Naive B cell (primary cell): ENCODE measurements around the gene POU3F1. TPM values are rescaled to one million over a fixed set of nuclear protein-coding genes. Genes with fewer than 3 reads are reported as not detected.

Source experiments
- ATAC-seq, 2 donors: fragments of 150-1000 bp; cut with Tn5 transposase; 2 replicates each; pipeline ENCODE4 v1.10.0; 2021; ENCODE audit warnings: low read depth in 2 of 2, mild to moderate bottlenecking in 2 of 2, moderate library complexity in 2 of 2
- DNase-seq: peaks from one replicate; pipeline ENCODE4 v3.0.0; 2022
- H3K27ac Mint-ChIP-seq, 6 donors: one replicate each; pipeline ENCODE4 v1.8.0; 2020 to 2022; ENCODE audit warnings: mild to moderate bottlenecking in 6 of 6, mixed read lengths in 6 of 6, moderate library complexity in 5 of 6, inconsistent platforms in 2 of 6
- H3K27me3 Mint-ChIP-seq, 3 donors: one replicate each; pipeline ENCODE4 v1.8.0; 2021 to 2022; ENCODE audit warnings: mixed read lengths in 3 of 3, mild to moderate bottlenecking in 1 of 3
- H3K36me3 Mint-ChIP-seq, 2 donors: one replicate each; pipeline ENCODE4 v1.8.0; 2020 to 2022; ENCODE audit warnings: mixed read lengths in 2 of 2, inconsistent platforms in 1 of 2, mild to moderate bottlenecking in 1 of 2
- H3K4me1 Mint-ChIP-seq, 3 donors: one replicate each; pipeline ENCODE4 v1.8.0; 2020 to 2022; ENCODE audit warnings: mixed read lengths in 3 of 3, inconsistent platforms in 1 of 3, mild to moderate bottlenecking in 1 of 3, moderate library complexity in 1 of 3
- H3K4me3 Mint-ChIP-seq, 8 donors: one replicate each; pipeline ENCODE4 v1.8.0; 2020 to 2022; ENCODE audit warnings: mild to moderate bottlenecking in 8 of 8, mixed read lengths in 8 of 8, moderate library complexity in 8 of 8, inconsistent platforms in 2 of 8
- H3K9me3 Mint-ChIP-seq, 7 donors: one replicate each; pipeline ENCODE4 v1.8.0; 2020 to 2022; ENCODE audit warnings: mixed read lengths in 7 of 7, mild to moderate bottlenecking in 5 of 7, inconsistent platforms in 2 of 7, moderate library complexity in 1 of 7
- polyA plus RNA-seq, 6 donors: library from polyadenylated mRNA; unstranded; fragments of 300-500 nt; fragmentation: Illumina TruSeq; gene quantifications; one replicate each; pipeline ENCODE4 v1.2.3, GENCODE V29; 2021; ENCODE audit warnings: low read depth in 6 of 6

The POU3F1 gene
- polyA plus RNA-seq, 6 donors from 2014 or later: 0.18 to 1.1 (median 0.34) TPM

- ATAC-seq: no peak
- H3K27ac Mint-ChIP-seq: peak overlapping the region in 1 of 6 donors; percentile 22
- no peak for DNase-seq
- peaks cover 12 to 17% of the 10 kb centered on the region in 2 donors for H3K36me3 Mint-ChIP-seq
- peaks cover 10 to 17% (median 13%) of the 10 kb centered on the region in 3 donors for H3K4me1 Mint-ChIP-seq
- no peaks in the 10 kb centered on the region for H3K9me3 Mint-ChIP-seq
- no peak overlapping the region for H3K4me3 Mint-ChIP-seq
- peaks cover 0 to 1% (median 0%) of the 10 kb centered on the region in 3 donors for H3K27me3 Mint-ChIP-seq
Measured at GRCh38 chr1:38025664-38026063, 20.9 kb downstream of the POU3F1 start.

GRCh38 chr1:38025233-38025632 is 21.4 kb downstream of the POU3F1 start:
- Mint-ChIP-seq H3K9me3 (no peaks in the 10 kb centered on the region), H3K4me3 (no peak overlapping the region), H3K4me1 (peaks cover 7 to 13% (median 10%) of the 10 kb centered on the region in 3 donors), H3K36me3 (peaks cover 12 to 17% of the 10 kb centered on the region in 2 donors), H3K27ac (no peak overlapping the region), H3K27me3 (no peaks in the 10 kb centered on the region)
- ATAC-seq: no peak
- no peak for DNase-seq

GRCh38 chr1:38022810-38023209 is 23.8 kb downstream of the POU3F1 start:
- H3K9me3 Mint-ChIP-seq: no peaks in the 10 kb centered on the region
- no peak for ATAC-seq
- no peak for DNase-seq
- H3K27ac Mint-ChIP-seq: no peak overlapping the region
- peaks cover 3 to 12% (median 7%) of the 10 kb centered on the region in 3 donors for H3K4me1 Mint-ChIP-seq
- H3K36me3 Mint-ChIP-seq: peaks cover 12 to 17% of the 10 kb centered on the region in 2 donors
- no peaks in the 10 kb centered on the region for H3K27me3 Mint-ChIP-seq
- H3K4me3 Mint-ChIP-seq: no peak overlapping the region

- ATAC-seq: no peak
Measured at GRCh38 chr1:38021969-38022368, 24.6 kb downstream of the POU3F1 start.

GRCh38 chr1:38020396-38020795 is 26.2 kb downstream of the POU3F1 start:
- no peak for ATAC-seq
- H3K4me3 Mint-ChIP-seq: no peak overlapping the region
- H3K4me1 Mint-ChIP-seq: peaks cover 0 to 7% (median 2%) of the 10 kb centered on the region in 3 donors
- no peak overlapping the region for H3K27ac Mint-ChIP-seq
- no peak for DNase-seq
- H3K9me3 Mint-ChIP-seq: no peaks in the 10 kb centered on the region
- H3K36me3 Mint-ChIP-seq: peaks cover 12 to 17% of the 10 kb centered on the region in 2 donors
- H3K27me3 Mint-ChIP-seq: no peaks in the 10 kb centered on the region

More at GRCh38 chr1:38021969-38022368, 24.6 kb downstream of the POU3F1 start:
- no peaks in the 10 kb centered on the region for H3K9me3 Mint-ChIP-seq
- H3K27ac Mint-ChIP-seq: peak overlapping the region in 1 of 6 donors; percentile 60
- no peak overlapping the region for H3K4me3 Mint-ChIP-seq
- peaks cover 12 to 17% of the 10 kb centered on the region in 2 donors for H3K36me3 Mint-ChIP-seq
- DNase-seq: no peak
- H3K4me1 Mint-ChIP-seq: peaks cover 3 to 12% (median 6%) of the 10 kb centered on the region in 3 donors
- H3K27me3 Mint-ChIP-seq: no peaks in the 10 kb centered on the region

GRCh38 chr1:38018864-38019343 is 27.7 kb downstream of the POU3F1 start:
- peak overlapping the region in 1 of 8 donors; percentile 41 for H3K4me3 Mint-ChIP-seq
- no peaks in the 10 kb centered on the region for H3K27me3 Mint-ChIP-seq
- H3K4me1 Mint-ChIP-seq: peaks cover 4 to 12% (median 11%) of the 10 kb centered on the region in 3 donors
- ATAC-seq (peak; percentile 30 to 39), DNase-seq (no peak)
- peaks cover 12 to 14% of the 10 kb centered on the region in 2 donors for H3K36me3 Mint-ChIP-seq
- no peaks in the 10 kb centered on the region for H3K9me3 Mint-ChIP-seq
- no peak overlapping the region for H3K27ac Mint-ChIP-seq

GRCh38 chr1:38015978-38016725 is 30.4 kb downstream of the POU3F1 start:
- DNase-seq (no peak), ATAC-seq (no peak)
- peak overlapping the region in 1 of 8 donors; percentile 50 for H3K4me3 Mint-ChIP-seq
- no peaks in the 10 kb centered on the region for H3K36me3 Mint-ChIP-seq
- peaks cover 0 to 5% (median 3%) of the 10 kb centered on the region in 7 donors for H3K9me3 Mint-ChIP-seq
- H3K27ac Mint-ChIP-seq: peak overlapping the region in 2 of 6 donors; percentile 5 to 83
- H3K27me3 Mint-ChIP-seq: no peaks in the 10 kb centered on the region
- H3K4me1 Mint-ChIP-seq: peaks cover 20 to 31% (median 30%) of the 10 kb centered on the region in 3 donors

GRCh38 chr1:38014724-38015424 is 31.7 kb downstream of the POU3F1 start:
- H3K4me3 Mint-ChIP-seq: peak overlapping the region in 1 of 8 donors; percentile 61
- H3K27ac Mint-ChIP-seq: peak overlapping the region in 2 of 6 donors; percentile 18 to 37
- peaks cover 20 to 31% (median 30%) of the 10 kb centered on the region in 3 donors for H3K4me1 Mint-ChIP-seq
- DNase-seq (no peak), ATAC-seq (no peak)
- H3K27me3 Mint-ChIP-seq: no peaks in the 10 kb centered on the region
- peaks cover 0 to 5% (median 3%) of the 10 kb centered on the region in 7 donors for H3K9me3 Mint-ChIP-seq
- H3K36me3 Mint-ChIP-seq: no peaks in the 10 kb centered on the region

GRCh38 chr1:38014171-38014570 is 32.4 kb downstream of the POU3F1 start:
- Mint-ChIP-seq H3K4me1 (peaks cover 20 to 31% (median 30%) of the 10 kb centered on the region in 3 donors), H3K4me3 (peak overlapping the region in 4 of 8 donors; percentile 96 to 100 (median 100)), H3K9me3 (peaks cover 0 to 5% (median 3%) of the 10 kb centered on the region in 7 donors), H3K27ac (peak overlapping the region in 1 of 6 donors; percentile 97), H3K36me3 (no peaks in the 10 kb centered on the region), H3K27me3 (no peaks in the 10 kb centered on the region)
- no peak for DNase-seq
- no peak for ATAC-seq

- Mint-ChIP-seq H3K4me3 (peak overlapping the region; percentile 96 to 100 (median 100)), H3K9me3 (peaks cover 0 to 5% (median 3%) of the 10 kb centered on the region in 7 donors), H3K27me3 (no peaks in the 10 kb centered on the region), H3K27ac (peak overlapping the region; percentile 97 to 100 (median 99)), H3K36me3 (no peaks in the 10 kb centered on the region), H3K4me1 (peaks cover 20 to 31% (median 23%) of the 10 kb centered on the region in 3 donors)
- DNase-seq: no peak
- ATAC-seq: no peak
Measured at GRCh38 chr1:38013227-38013622, 33.4 kb downstream of the POU3F1 start.

GRCh38 chr1:38012363-38013226 is 34.0 kb downstream of the POU3F1 start, which contains the start of gene UTP11:
UTP11 (plus strand) TSS chr1:38012734; CDS start chr1:38012803, 69 bp downstream.
- peaks cover 20 to 31% (median 23%) of the 10 kb centered on the region in 3 donors for H3K4me1 Mint-ChIP-seq

GRCh38 chr1:38009841-38010180 is 36.8 kb downstream of the POU3F1 start:
- Mint-ChIP-seq H3K9me3 (peaks cover 0 to 5% (median 3%) of the 10 kb centered on the region in 7 donors), H3K27ac (no peak overlapping the region), H3K36me3 (no peaks in the 10 kb centered on the region), H3K4me3 (peak overlapping the region in 1 of 8 donors; percentile 18), H3K27me3 (peaks cover 0 to under 1% (median under 1%) of the 10 kb centered on the region in 3 donors), H3K4me1 (peaks cover 23 to 25% (median 24%) of the 10 kb centered on the region in 3 donors)
- no peak for ATAC-seq
- DNase-seq: no peak

More at GRCh38 chr1:38012363-38013226, 34.0 kb downstream of the POU3F1 start, which contains the start of gene UTP11:
- peak within 1 kb of the TSS; percentile 96 to 100 (median 100) for H3K4me3 Mint-ChIP-seq
- H3K27me3 Mint-ChIP-seq: no peaks in the 10 kb centered on the region
- H3K36me3 Mint-ChIP-seq: no peaks in the 10 kb centered on the region
- peak; percentile 90 for DNase-seq
- H3K9me3 Mint-ChIP-seq: peaks cover 0 to 5% (median 3%) of the 10 kb centered on the region in 7 donors
- peak; percentile 99 for ATAC-seq
- H3K27ac Mint-ChIP-seq: peak within 1 kb of the TSS; percentile 97 to 100 (median 99)
